AG20443 (cell line): Measurements from ENCODE around the gene HPCAL1.
"Not testable (repeated sequence)": the region's sequence is repeated elsewhere in the genome, so short reads cannot be mapped to it uniquely, and the experiment has no call there.

Experiments
- DNase-seq: peaks from one replicate; pipeline ENCODE4 v3.0.0; 2012; ENCODE audit warnings: low spot score, mixed read lengths

The HPCAL1 gene

GRCh38 chr2:10442469-10443126 is 139.9 kb downstream of the HPCAL1 start:
- not testable (repeated sequence) for DNase-seq

DNA sequence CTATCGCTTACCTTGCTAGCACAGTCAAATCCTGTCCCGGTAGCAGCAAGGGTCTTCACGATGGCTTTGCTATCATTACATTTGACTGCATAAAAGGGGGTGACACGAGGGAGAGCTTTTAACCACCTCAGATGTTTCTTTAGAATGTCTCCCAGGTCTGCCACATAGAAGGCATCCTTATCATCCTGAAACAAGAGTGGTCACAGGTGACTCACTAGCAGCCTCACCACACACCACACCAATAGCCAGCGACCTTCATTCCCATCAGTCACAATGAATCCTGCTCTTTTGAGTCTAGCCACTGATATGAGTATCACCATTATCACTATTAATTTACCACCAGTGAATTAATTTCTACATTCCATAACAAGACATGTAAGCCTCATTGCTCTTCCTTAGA is 141.8 kb downstream of the HPCAL1 start:
- no peak for DNase-seq

DNA sequence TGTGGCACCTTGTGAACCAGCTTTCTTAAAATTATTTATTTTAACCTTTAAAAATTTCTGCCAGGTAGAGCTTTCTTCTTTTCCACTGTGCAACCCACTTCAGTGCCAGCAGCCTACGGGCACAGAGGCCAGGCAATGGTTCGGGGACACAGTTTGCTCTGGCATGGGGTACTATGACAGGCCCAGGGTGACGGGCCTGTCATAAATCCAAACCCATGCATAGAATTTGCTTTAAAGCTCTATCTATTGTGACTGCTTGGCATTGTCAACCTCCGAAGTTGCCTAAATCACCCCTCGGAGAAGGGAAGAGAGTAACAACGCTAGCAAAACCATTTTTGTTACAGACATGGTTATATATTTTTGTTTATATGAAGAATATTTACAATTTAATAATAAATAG is 143.9 kb downstream of the HPCAL1 start:
- DNase-seq = no peak

GRCh38 chr2:10447300-10447894 is 144.7 kb downstream of the HPCAL1 start:
- peak; percentile 43 for DNase-seq

- DNase-seq = peak; percentile 71
Measured at GRCh38 chr2:10447895-10448575, 145.3 kb downstream of the HPCAL1 start, which contains the start of gene ODC1. ODC1 (minus strand) TSS chr2:10448327; CDS start chr2:10445032, 3,295 bp downstream.

DNA sequence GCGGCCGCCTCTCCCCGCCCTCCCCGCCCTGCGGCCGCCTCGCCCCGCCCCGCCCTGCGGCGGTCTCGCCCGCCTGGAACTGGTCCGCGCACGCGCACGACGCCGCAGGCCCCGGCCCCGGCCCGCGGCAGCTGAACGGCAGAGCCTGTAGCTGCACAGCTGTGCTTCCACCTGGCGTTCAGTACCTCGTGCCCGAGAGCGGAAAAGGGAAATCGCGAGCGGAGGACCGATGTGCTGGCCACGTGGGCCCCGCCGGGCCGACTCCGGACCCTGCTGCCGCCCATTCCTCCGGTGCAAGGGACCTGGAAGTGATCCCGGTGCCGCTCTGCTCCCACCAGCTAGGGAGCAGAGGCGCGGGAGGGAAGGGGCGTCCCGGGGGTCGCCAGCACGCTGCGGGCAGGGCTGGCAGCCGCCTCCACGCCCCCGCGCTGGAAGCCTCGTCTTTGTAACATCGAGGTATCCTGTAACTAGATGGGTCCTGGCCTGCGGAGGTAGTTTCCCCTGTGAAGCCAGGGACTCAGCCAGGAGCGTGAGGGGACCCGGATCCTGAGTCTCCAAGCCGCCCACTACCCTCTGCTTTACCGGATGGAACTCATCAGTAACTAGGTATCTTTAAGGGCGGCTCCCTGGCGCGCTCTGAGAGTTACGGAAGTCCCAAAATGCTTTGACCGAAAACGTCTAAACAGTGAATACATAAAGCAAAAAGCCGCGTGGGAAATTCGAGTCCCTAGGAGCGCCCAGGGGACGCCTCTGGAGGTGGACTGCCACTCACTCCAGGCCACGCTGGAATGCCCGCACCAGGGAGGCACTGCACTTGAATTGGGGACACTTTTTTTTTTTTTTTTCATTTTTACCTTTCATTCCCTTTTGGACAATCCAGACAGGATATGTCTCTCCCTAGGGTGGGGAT is 146.1 kb downstream of the HPCAL1 start:
- DNase-seq = peak; percentile 99

DNA sequence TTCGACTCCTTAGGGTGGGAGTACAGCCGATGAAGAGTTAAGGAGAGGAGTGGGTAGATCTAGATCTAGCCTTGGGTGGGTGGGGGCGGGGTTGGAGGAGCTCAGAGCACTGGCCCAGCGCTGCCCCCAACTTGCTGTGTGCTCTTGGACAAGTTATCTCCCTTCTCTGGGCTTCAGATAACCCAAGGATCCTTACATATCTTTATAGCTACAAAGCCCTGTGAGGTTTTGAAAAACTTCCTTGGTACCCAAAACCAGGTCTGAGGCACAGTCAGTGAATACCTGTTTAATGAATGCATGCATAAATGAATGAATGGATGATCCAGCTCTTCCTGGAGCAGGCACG is 146.8 kb downstream of the HPCAL1 start:
- no peak for DNase-seq

DNA sequence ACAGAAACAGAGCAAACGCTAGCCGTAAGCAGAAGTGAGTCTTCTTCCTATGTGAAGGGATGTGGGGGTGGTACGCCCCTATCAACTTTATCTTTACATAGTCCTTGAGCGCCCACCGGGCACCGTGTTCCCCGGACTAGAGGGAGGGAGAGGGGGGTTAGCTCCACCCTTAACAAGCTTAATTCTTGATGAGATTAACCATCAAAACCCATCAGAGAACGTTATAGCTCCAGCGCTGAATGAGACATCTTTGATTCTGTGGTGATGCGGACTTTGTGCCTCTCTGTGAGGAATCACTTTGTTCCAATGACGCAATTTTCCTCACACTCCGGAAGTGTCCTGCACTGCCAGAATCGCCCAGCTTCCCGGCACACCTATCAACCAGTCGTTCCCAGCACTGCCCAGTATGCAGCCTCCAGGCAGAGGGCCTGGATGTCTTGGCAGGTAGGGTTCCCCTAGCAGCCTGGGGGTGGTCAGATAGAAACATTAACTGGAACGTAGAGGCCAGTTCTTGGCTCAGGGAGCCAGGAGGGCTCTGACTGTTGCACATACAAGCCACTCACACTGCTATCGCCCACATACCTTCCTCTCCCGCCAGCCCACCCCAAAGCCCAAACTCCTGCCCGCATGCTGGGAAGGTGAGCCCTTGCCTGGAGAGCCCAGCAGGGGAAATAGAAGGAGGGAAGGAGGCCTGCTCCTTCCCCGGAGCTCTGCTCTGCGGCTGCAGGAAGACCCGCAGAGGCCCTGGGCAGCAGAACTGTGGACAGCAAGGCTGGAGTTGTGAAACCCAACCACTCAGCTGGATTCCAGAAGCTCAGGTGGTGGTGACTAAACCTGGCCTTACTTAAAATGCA is 147.4 kb downstream of the HPCAL1 start:
- DNase-seq = no peak

DNA sequence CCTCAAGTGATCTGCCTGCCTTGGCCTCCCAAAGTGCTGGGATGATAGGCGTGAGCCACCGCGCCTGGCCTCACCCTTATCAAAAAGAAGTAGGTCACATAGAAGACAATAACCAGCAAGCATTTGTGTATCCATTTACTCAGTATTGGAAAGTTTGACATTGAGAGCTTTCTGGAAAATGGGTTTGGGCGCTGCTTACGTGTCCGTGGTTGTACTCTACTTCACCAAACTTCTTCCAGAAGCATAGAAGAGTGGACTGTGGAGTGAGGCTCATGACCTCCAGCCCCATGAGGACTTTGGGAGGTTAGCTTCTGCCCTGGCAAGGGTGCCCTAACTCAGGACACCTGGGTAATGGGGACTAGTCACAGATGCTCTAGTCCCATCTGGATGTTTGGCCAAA is 149.1 kb downstream of the HPCAL1 start:
- no peak for DNase-seq

- DNase-seq = peak; percentile 73
Measured at GRCh38 chr2:10452312-10452711, 149.6 kb downstream of the HPCAL1 start.

DNA sequence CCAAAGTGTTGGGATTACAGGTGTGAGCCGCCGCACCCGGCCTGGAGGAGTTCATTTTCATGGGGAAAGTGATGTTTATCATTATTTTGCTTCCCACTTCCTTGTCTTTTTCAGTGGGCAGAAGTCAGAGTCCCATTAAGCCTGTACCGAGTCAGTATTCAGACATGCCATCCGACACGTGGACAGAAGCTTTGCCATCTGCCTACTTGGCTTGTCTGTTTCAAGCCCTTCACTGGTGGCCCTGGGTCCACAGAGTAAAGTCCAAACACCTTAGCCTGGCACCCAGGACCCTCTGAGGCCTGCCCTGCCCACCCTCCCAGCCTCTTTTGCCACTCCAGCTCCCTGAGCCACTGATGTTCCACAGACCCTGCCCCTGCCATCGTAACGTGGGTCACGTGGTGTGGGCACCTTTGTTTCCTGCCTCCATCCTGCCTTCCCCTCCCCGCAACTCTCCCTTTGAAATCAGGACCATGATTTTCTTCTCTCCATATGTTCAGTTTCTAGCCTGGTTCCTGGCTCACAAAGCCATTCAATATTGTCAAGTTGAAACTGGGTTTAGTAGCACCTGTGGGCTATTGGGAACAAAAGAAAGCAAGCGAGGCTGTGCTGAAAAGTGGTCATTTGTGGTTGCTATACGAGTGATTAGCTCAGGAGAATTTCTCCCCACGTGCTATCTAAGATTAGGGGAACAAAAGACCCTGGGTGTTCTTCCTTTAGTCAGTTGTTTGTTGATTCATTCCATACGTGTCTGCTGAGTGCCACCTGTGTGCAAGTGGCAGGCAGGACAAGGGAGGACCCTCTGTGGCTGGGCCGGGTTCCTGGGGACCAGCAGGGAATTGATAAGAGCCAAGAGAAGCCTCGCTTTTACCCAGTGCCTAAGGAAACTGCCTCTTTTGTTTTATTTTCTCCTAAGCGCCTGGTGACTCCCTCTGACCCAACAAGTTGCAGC is 150.5 kb downstream of the HPCAL1 start:
- no peak for DNase-seq

- DNase-seq = no peak
Measured at GRCh38 chr2:10453905-10454298, 151.2 kb downstream of the HPCAL1 start.

- no peak for DNase-seq
Measured at GRCh38 chr2:10454505-10454904, 151.8 kb downstream of the HPCAL1 start.

DNA sequence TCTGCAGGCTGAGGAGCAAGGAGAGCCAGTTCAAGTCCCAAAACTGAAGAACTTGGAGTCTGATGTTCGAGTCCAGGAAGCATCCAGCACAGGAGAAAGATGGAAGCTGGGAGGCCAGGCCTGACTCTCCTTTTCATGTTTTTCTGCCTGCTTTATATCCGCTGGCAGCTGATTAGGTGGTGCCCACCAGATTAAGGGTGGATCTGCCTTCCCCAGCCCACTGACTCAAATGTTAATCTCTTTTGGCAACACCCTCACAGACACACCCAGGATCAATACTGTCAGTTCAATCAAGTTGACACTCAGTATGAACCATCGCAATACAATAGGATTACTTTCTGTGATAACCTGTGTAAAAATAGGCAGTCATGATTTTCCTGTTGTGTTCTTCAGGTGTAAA is 154.5 kb downstream of the HPCAL1 start:
- DNase-seq = not testable (repeated sequence)

GRCh38 chr2:10457846-10458598 is 155.3 kb downstream of the HPCAL1 start:
- DNase-seq = peak; percentile 60

GRCh38 chr2:10460366-10460796 is 157.7 kb downstream of the HPCAL1 start:
- DNase-seq = no peak

DNA sequence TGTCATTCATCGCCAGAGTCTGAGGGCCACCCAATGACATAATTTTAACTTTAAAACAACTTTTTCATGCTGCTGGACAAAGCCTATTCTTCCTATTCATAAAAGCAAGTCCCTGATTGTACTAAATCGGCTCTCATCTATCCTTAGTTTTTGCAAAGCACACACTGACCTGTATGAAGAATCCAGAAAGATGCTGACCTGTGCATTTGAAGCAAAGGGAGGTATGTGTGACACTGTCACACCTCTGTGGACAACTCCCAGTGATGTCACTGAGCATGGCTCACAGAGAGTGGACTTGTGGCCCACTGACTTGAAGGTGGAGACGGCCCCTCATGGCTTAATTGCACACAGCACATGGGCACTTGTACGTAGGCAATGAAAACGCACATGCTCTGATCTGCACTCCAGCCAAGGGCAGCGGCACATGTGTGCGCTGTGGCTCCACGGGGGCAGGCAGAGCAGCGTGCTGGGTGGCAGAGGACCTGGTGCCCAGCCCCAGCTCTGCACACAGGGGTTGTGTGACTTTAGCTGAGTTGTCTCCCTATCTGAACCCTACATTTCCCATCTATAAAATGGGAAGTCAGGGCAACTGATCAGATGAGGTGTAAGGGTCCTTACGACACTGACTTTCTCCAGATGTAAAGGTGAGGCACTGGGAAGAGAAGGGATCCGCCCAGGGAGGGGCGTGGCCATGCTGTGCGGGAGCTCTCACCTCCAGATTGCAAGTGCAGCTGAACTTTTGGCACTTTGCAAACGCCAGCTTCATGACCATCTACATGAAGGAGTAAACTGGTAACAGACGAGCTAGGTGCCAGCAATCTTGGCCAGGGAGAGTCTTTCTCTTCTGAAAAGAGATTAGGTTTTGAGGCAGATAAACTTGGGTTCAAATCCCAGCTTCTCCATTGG is 159.7 kb downstream of the HPCAL1 start:
- no peak for DNase-seq

DNA sequence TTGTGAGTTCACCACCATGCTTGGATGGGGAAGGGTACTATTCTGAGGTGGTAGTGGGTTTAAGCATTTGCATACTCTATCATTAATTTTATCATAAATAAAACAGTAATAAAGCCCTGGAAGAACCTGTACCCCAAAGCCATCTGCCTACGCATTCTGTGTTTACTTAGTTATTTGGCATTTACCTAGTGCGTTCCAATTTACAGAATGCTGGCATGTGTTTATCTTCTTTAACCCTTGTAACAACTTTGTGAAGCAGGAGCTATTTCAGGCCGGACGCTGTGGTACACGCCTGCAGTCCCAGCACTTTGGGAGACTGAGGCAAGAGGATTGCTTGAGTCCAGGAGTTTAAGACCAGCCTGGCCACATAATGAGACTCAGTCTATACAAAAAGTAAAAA is 163.2 kb downstream of the HPCAL1 start:
- no peak for DNase-seq
